Nephron progenitor cell (in vitro differentiated cells): ENCODE measurements around the gene ARHGEF18.

ENCODE experiments used
- DNase-seq: peaks from one replicate; pipeline ENCODE4 v3.0.0; 2021
- H3K27ac Mint-ChIP-seq: 2 replicates; pipeline ENCODE4 v1.8.0; 2021; ENCODE audit warnings: mild to moderate bottlenecking, moderate library complexity, mixed read lengths
- H3K27me3 Mint-ChIP-seq: 2 replicates; pipeline ENCODE4 v1.8.0; 2021; ENCODE audit warnings: mild to moderate bottlenecking, low read depth, mixed read lengths; ENCODE audit not compliant: poor library complexity
- H3K36me3 Mint-ChIP-seq: 2 replicates; pipeline ENCODE4 v1.8.0; 2021; ENCODE audit warnings: low read depth, mixed read lengths
- H3K4me1 Mint-ChIP-seq: 2 replicates; pipeline ENCODE4 v1.8.0; 2021; ENCODE audit warnings: mixed read lengths
- H3K4me3 Mint-ChIP-seq: 2 replicates; pipeline ENCODE4 v1.8.0; 2021; ENCODE audit warnings: mild to moderate bottlenecking, moderate library complexity, mixed read lengths
- H3K9me3 Mint-ChIP-seq: 2 replicates; pipeline ENCODE4 v1.8.0; 2021; ENCODE audit warnings: mild to moderate bottlenecking, moderate library complexity, mixed read lengths
- CTCF ChIP-seq: fragments of 200-600 bp; sonication (generic); IDR thresholded peaks from 2 replicates; pipeline ENCODE4 v1.5.0; 2021; ENCODE audit warnings: antibody characterized with exemption

ARHGEF18 gene

DNA sequence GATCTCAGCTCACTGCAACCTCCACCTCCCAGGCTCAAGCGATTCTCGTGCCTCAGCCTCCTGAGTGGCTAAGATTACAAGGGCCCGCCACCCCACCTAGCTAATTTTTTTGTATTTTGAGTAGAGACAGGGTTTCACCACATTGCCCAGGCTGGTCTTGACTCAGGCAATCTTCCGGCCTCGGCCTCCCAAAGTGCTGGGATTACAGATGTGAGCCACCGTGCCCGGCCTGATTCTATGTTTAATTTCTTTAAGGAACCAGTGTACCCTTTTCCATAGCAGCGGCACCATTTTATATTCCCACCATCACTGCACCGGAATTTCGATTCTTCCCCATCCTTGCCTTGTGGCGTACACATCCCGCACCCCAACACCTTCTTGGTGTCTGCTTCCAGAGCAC lies 36.8 kb upstream of the ARHGEF18 start:
- H3K4me3 Mint-ChIP-seq, result no peak overlapping the region
- no peak for DNase-seq

DNA sequence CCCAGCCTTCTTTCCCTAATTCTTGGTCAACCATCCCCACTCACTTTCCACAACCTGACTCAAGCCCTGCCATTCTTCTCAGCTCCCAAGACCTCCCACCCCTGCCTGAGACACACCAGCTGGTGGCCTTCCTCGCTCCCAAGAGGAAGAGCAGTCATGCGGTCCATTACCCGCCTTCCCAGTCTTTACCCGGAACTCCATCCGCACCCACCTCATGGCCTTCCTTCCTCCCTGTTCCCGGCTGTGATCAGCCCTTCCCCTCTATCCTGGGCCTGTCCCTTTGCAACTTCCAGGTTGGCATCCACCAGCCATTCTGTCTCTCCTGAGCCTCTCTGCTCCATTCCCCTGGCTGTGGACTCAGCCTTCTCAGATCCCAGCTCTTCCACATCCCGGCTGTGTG lies 35.9 kb upstream of the ARHGEF18 start:
- H3K36me3 Mint-ChIP-seq, result no peaks in the 10 kb centered on the region
- H3K4me3 Mint-ChIP-seq, result no peak overlapping the region
- no peak overlapping the region for H3K27ac Mint-ChIP-seq
- no peak for DNase-seq
- H3K4me1 Mint-ChIP-seq, result no peaks in the 10 kb centered on the region
- peaks cover 24% of the 10 kb centered on the region for H3K9me3 Mint-ChIP-seq
- TF ChIP-seq CTCF, result no peak
- peaks cover 19% of the 10 kb centered on the region for H3K27me3 Mint-ChIP-seq

More for the DNA sequence above, 36.8 kb upstream of the ARHGEF18 start:
- H3K27ac Mint-ChIP-seq, result no peak overlapping the region
- peaks cover 15% of the 10 kb centered on the region for H3K9me3 Mint-ChIP-seq
- H3K36me3 Mint-ChIP-seq, result no peaks in the 10 kb centered on the region
- H3K4me1 Mint-ChIP-seq, result no peaks in the 10 kb centered on the region
- H3K27me3 Mint-ChIP-seq, result peaks cover 21% of the 10 kb centered on the region
- TF ChIP-seq CTCF, result no peak

DNA sequence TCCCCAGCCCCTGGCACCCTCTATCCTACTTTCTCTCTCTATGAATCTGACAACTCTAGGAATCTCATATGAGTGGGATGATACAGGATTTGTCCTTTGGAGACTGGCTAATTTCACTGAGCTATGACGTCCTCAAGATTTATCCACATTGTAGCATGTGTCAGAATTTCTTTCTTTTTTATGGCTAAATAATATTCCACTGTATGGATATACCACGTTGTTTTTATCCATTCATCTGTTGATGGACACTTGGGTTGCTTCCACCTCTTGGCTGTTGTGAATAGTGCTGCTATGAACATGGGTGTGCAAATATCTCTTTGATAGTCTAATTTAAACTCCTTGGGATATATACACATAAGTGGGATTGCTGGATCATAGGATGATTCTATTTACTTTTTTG lies 30.6 kb upstream of the ARHGEF18 start:
- no peak for TF ChIP-seq CTCF
- H3K9me3 Mint-ChIP-seq, result peaks cover 35% of the 10 kb centered on the region

DNA sequence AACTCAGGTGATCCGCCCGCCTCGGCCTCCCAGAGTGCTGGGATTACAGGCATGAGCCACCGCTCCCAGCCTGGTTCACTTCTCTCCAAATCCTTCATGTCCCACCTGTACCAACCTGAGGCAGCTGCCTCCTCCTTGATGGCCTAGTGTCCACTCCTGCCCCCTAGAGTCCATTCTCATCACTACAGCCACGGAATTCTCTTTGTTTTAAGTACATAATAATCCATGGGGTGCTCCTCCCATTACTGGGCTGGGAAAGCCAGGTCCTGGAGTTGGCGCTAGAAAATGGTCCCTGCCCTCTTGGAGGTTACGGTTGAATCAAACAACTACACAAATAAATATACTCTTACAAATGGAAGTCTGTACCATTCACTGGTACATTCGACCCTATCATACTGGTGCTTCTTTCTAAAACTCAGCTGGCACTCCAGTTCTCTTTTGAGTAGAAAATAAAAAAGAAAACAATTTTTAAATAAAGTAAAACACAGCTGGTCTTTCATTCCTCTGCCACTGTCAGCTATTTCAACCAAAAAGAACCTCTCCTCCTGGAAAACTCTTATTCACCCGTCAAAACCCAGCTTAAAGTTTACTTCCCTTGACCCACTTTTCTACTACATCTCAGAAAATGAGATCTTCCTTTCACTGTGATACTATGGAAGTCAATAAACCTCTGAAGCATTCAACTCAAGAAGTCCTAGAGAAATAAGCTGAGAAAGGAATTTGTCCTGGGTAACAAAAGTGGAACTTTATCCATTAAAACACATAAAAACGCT lies 22.4 kb upstream of the ARHGEF18 start:
- peak; percentile 16 for DNase-seq
- H3K4me3 Mint-ChIP-seq, result no peak overlapping the region
- H3K36me3 Mint-ChIP-seq, result no peaks in the 10 kb centered on the region
- no peaks in the 10 kb centered on the region for H3K4me1 Mint-ChIP-seq
- H3K27ac Mint-ChIP-seq, result no peak overlapping the region
- no peak for TF ChIP-seq CTCF
- H3K9me3 Mint-ChIP-seq, result peaks cover 27% of the 10 kb centered on the region
- H3K27me3 Mint-ChIP-seq, result peaks cover 19% of the 10 kb centered on the region

More for the DNA sequence above, 30.6 kb upstream of the ARHGEF18 start:
- no peak overlapping the region for H3K27ac Mint-ChIP-seq
- peaks cover 4% of the 10 kb centered on the region for H3K36me3 Mint-ChIP-seq
- H3K4me1 Mint-ChIP-seq, result no peaks in the 10 kb centered on the region
- peaks cover 9% of the 10 kb centered on the region for H3K27me3 Mint-ChIP-seq
- DNase-seq, result no peak
- no peak overlapping the region for H3K4me3 Mint-ChIP-seq

- Mint-ChIP-seq H3K27me3 (peaks cover 18% of the 10 kb centered on the region), H3K4me3 (no peak overlapping the region), H3K4me1 (no peaks in the 10 kb centered on the region), H3K9me3 (peaks cover 27% of the 10 kb centered on the region), H3K36me3 (no peaks in the 10 kb centered on the region), H3K27ac (no peak overlapping the region)
- TF ChIP-seq CTCF, result no peak
- DNase-seq, result no peak
Measured at GRCh38 chr19:7327802-7328201, 20.9 kb upstream of the ARHGEF18 start.

- Mint-ChIP-seq H3K27me3 (peaks cover 18% of the 10 kb centered on the region), H3K4me1 (no peaks in the 10 kb centered on the region), H3K4me3 (no peak overlapping the region), H3K9me3 (peaks cover 27% of the 10 kb centered on the region), H3K36me3 (no peaks in the 10 kb centered on the region), H3K27ac (no peak overlapping the region)
- DNase-seq, result no peak
- TF ChIP-seq CTCF, result no peak
Measured at GRCh38 chr19:7328647-7329046, 20.1 kb upstream of the ARHGEF18 start.
